Activated CD8-positive, alpha-beta memory T cell treated with anti-CD3 and anti-CD28 coated beads for 48 hours (primary cell): Measurements from ENCODE around the gene PCSK9.
"Not testable (repeated sequence)": the region's sequence is repeated elsewhere in the genome, so short reads cannot be mapped to it uniquely, and the experiment has no call there.

Experiments
- DNase-seq, 3 experiments: peaks; one replicate each; pipeline ENCODE4 v3.0.0-alpha.2; 2020; ENCODE audit warnings: low read depth in 2 of 3, low spot score in 2 of 3

The PCSK9 gene

GRCh38 chr1:55007625-55008024 lies 31.7 kb upstream of the PCSK9 start:
- DNase-seq, result no peak

DNA sequence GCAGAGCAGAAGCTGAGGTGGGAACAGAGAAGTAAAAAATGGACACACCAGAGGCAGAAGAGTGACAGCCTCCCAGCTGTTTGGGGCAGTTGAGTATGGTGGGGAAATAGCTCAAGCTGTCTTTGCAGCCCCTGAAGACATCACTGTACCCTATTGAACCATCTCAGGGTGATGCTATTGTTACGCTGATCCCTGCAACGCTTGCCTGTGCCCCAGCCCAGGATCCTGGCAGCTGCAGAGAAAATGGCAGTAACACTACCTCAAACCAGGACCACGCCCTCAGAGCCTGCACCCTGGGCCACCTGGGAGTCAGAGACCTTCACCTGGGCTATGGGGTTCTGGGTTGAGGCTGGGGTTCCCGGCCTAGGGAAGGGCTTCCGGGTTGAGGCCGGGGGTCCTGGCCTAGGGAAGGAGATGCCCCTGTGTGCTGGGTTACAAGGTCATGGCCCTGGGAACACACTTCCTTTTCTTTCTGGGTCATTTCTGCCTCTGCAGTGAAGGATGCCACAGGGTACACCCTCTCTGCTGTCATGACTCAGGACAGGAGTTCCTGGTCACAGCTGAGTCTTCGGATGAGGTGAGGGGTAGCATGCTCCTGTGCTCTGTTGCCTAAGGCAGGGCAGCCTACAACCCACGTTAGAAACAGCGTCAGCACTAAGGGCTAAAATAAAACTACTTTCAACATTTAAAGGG lies 29.0 kb upstream of the PCSK9 start:
- no peak for DNase-seq

DNA sequence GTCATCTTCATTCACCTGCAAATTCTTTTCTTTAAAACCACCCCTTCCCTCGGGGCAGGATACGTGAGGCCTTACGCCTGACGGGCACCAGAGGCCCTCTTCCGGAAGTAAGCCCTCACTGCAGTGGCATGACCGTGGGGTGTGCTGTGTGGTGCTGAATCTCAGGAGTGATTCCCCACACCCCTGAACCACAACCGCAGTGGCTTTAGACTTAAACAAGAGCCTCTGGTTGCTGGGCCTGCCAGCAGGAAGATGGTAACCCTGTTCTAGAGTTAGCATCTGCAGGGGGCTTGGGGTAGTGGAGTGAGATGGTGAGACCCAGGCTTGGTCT lies 28.5 kb upstream of the PCSK9 start:
- DNase-seq, result no peak

GRCh38 chr1:55012661-55013060 lies 26.7 kb upstream of the PCSK9 start:
- DNase-seq, result no peak

GRCh38 chr1:55015123-55015522 lies 24.2 kb upstream of the PCSK9 start:
- DNase-seq, result no peak

DNA sequence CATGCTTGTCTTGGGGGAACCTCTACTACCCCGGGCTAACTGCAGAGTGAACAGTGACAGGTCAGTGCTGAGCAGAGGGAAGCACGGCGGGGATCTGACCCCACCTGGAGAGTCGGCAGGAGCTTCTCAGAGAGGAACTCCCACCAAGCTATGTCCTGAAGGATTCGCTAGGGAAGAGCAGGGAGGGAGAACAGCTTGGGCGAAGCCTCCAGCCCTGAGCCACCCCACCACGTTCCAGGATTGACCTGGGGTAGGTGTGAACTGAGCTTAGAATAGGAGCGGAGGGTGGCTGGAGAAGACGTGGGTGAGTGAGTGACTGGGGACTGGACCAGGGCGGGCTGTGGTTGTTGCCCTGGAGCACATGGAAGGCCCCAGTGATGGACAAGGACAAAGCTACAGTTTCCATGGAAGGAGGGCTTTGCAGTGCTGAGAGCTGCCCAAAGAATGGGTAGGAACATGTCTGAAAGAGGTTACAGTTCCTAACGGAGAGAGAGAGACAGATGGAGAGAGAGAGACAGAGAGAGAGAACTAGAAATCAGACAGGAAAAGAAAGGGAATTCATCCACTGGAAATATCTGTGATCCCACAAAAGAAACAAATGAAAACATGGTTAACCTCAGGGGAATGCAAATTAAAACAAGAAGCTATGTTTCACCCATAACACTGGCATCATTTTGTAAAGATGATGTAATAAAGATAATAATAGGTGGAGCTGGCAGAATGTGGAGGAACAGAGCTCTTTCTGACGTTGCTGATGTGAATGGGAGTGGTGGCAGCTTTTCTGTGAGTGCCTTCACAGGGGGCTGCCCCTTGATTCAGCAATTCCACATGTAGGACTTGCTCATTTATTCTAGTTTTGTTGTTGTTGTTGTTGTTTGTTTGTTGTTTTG lies 23.4 kb upstream of the PCSK9 start:
- no peak for DNase-seq

- no peak for DNase-seq
Observed at GRCh38 chr1:55018395-55018794, 21.0 kb upstream of the PCSK9 start.

DNA sequence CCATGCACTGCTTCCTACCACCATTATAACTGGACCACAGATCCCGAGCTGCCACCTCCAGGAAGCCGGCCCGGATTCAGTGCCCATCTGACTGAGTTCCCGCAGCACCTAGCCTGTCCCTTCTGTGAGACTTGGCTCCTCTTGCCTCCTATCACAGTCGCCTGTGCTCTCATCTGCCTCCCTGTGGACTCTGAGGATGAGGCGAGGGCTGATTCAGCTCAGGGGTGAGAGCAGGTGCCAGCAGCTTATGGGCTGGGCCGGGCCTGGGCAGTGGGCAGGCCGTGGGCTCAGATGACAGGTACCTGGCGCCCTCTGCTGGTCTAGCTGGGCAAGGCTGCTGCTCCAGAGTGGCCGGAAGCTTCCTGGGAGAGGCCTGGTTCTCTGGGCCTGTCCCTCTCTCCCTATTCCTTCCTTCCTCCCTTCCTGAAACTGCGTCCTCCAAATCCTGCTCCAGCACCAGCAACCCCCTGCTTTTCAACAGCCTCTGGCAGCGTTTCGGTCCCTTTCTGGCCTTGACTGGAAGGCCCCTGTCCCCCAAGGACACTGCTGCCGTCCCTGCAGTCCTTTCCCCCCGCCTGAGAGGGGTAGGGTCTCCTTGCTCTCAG lies 17.3 kb upstream of the PCSK9 start:
- peak; percentile 28 to 68 (median 52) for DNase-seq

DNA sequence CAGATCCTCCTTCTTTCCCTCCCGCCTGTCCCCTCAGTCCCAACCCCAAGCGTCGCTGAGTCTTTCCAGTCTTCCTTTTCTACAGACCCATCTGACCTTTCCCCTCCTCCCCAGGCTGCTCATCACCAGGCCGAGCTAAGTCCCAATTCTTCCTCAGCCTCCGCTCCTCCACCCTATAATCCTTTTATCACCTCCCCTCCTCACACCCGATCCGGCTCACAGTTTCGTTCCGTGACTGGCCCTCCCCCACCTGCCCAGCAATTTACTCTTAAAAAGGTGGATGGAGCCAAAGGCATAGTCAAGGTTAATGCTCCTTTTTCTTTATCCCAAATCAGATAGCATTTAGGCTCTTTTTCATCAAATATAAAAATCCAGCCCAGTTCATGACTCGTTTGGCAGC lies 15.2 kb upstream of the PCSK9 start:
- DNase-seq, result not testable (repeated sequence)

DNA sequence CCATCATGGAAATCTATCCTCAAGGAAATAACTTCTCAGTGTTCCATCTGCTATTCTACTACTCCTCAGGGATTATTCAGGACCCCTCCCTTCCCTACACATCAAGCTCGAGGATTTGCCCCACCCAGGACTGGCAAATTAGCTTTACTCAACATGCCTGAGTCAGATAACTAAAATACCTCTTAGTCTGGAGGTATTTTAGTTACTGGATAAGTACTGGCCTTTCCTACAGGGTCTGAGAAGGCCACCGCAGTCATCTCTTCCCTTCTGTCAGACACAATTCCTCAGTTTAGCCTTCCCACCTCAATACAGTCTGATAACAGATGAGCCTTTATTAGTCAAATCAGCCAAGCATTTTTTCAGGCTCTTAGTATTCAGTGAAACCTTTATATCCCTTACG lies 12.7 kb upstream of the PCSK9 start:
- not testable (repeated sequence) for DNase-seq

GRCh38 chr1:55031098-55031497 lies 8.2 kb upstream of the PCSK9 start:
- DNase-seq, result not testable (repeated sequence)

- DNase-seq, result no peak
Observed at GRCh38 chr1:55033265-55033614, 6.1 kb upstream of the PCSK9 start.

GRCh38 chr1:55034476-55035133 lies 4.7 kb upstream of the PCSK9 start:
- DNase-seq, result no peak

DNA sequence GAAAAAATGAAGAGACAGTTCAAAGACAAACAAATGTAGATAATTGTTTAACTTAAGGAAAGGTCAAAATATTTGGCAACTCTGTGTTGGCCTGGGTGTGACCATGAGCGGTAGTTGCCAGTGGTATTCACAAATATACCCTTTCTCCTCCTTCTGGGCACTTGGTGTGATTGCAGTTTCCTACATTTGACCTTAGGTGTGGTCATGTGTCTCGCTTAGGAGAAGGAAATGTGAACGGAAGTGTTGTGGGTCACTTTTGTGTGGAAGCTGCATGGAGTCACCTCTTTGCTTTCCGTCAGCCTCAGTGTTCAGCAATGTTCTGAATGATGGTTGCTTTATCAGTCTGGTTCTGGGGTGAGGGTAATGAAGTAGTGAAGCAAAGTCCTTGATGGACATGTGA lies 3.4 kb upstream of the PCSK9 start:
- no peak for DNase-seq

GRCh38 chr1:55037733-55038551 lies 1.4 kb upstream of the PCSK9 start:
- no peak for DNase-seq

DNA sequence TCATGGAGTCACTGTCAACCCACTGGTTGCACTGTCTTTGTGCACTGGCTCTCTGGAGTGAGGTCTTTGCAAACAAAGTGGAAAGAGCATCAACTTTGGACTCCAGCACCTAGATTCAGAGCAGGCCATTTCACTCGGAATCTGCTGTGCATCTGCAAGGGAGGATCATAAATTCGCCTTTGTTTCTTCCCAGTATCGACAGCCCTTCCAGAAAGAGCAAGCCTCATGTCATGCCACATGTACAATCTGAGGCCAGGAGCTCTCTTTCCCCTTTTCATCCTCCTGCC lies 853 bp upstream of the PCSK9 start:
- DNase-seq, result no peak

DNA sequence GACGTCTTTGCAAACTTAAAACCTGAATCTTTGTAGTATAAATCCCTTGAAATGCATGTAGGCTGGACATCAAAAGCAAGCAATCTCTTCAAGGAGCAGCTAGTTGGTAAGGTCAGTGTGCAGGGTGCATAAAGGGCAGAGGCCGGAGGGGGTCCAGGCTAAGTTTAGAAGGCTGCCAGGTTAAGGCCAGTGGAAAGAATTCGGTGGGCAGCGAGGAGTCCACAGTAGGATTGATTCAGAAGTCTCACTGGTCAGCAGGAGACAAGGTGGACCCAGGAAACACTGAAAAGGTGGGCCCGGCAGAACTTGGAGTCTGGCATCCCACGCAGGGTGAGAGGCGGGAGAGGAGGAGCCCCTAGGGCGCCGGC lies 390 bp upstream of the PCSK9 start:
- no peak for DNase-seq

- no peak for DNase-seq
Observed at GRCh38 chr1:55040083-55040932, 960 bp downstream of the PCSK9 start.

GRCh38 chr1:55040933-55041494 lies 1.7 kb downstream of the PCSK9 start:
- DNase-seq, result no peak

GRCh38 chr1:55041613-55042012 lies 2.3 kb downstream of the PCSK9 start:
- DNase-seq, result no peak
